HepG2 (cell line): ENCODE measurements around the gene ANP32A. TPM values are rescaled to one million over a fixed set of nuclear protein-coding genes. Genes with fewer than 3 reads are reported as not detected.

Experiments used
- ARNT ChIP-seq: fragments of 450-650 bp; IDR thresholded peaks from 2 replicates; pipeline ENCODE4 v1.6.1; 2017
- CENPX ChIP-seq: sonication (generic); formaldehyde crosslinking; IDR thresholded peaks from 2 replicates; pipeline ENCODE4 v1.9.0; 2021; ENCODE audit warnings: mild to moderate bottlenecking, missing genetic modification reagents, moderate library complexity
- DMAP1 ChIP-seq: IDR thresholded peaks from 2 replicates; pipeline ENCODE4 v1.6.1; 2016
- ETV5 ChIP-seq: IDR thresholded peaks from 2 replicates; pipeline ENCODE4 v1.6.1; 2018; ENCODE audit warnings: missing biosample characterization, missing genetic modification reagents, inconsistent platforms, borderline replicate concordance
- FOXA3 ChIP-seq: IDR thresholded peaks from 2 replicates; pipeline ENCODE4 v1.6.1; 2016; ENCODE audit warnings: missing genetic modification reagents, missing compliant biosample characterization
- HNF4G ChIP-seq, 2 experiments: sonication (generic) in 1 of 2; formaldehyde crosslinking in 1 of 2; IDR thresholded peaks; 2 replicates each; pipeline versions ENCODE4 v1.4.0 to v1.6.1; 2011 to 2020; ENCODE audit warnings: borderline replicate concordance in 2 of 2, low read depth in 2 of 2, mild to moderate bottlenecking in 2 of 2, low read length in 1 of 2, missing genetic modification reagents in 1 of 2, moderate library complexity in 1 of 2
- IRF2 ChIP-seq: IDR thresholded peaks from 2 replicates; pipeline ENCODE4 v1.6.1; 2018; ENCODE audit warnings: missing genetic modification reagents, missing compliant biosample characterization
- MIXL1 ChIP-seq: IDR thresholded peaks from 2 replicates; pipeline ENCODE4 v1.6.1; 2016
- NPAS2 ChIP-seq: sonication (generic); formaldehyde crosslinking; IDR thresholded peaks from 2 replicates; pipeline ENCODE4 v1.8.0; 2022; ENCODE audit warnings: mild to moderate bottlenecking, missing genetic modification reagents, borderline replicate concordance
- SP1 ChIP-seq, 2 experiments: fragments of 450-650 bp in 1 of 2; sonication (generic) in 1 of 2; formaldehyde crosslinking in 1 of 2; IDR thresholded peaks; 2 replicates each; pipeline versions ENCODE4 v1.4.0 to v1.6.1; 2016 to 2020; ENCODE audit warnings: missing genetic modification reagents in 1 of 2
- ZBTB38 ChIP-seq: sonication (generic); formaldehyde crosslinking; IDR thresholded peaks from 2 replicates; pipeline ENCODE4 v1.5.1; 2020; ENCODE audit warnings: mild to moderate bottlenecking, missing genetic modification reagents
- ZNF224 ChIP-seq: sonication (generic); formaldehyde crosslinking; IDR thresholded peaks from 2 replicates; pipeline ENCODE4 v1.5.0; 2020; ENCODE audit warnings: mild to moderate bottlenecking, missing genetic modification reagents
- polyA plus RNA-seq, 8 experiments: library from polyadenylated mRNA; depleted of rRNA in 3 of 8; stranded (reverse) in 7 of 8; unstranded in 1 of 8; fragments of >200 nt; fragmentation: Illumina TruSeq in 4 of 8; extraction: Trizol in 4 of 8; gene quantifications; 2 replicates each; pipeline versions ENCODE4 v1.2.1 to v1.2.3, GENCODE V29; 2011 to 2016; ENCODE audit warnings: low read depth in 4 of 8, missing spikeins in 1 of 8, mixed read lengths in 1 of 8; ENCODE audit not compliant: insufficient read depth in 1 of 8
- total RNA-seq, 5 experiments: library from RNA; depleted of rRNA; stranded (reverse); fragments of >200 nt; fragmentation: Illumina TruSeq; extraction: Trizol; gene quantifications; 2 replicates each; pipeline ENCODE4 v1.2.3, GENCODE V29; 2016; ENCODE audit warnings: low read depth in 1 of 5
- TF ChIP-seq, protein P1 (sequence below): IDR thresholded peaks from 2 replicates; pipeline ENCODE4 v1.6.1; 2012; ENCODE audit warnings: low read length, improper control_type of control experiment
- TF ChIP-seq, protein P2 (sequence below), 2 experiments: sonication (generic) in 1 of 2; formaldehyde crosslinking in 1 of 2; IDR thresholded peaks; 2 replicates each; pipeline versions ENCODE4 v1.4.0 to v1.6.1; 2018 to 2020; ENCODE audit warnings: missing genetic modification reagents in 2 of 2, borderline replicate concordance in 1 of 2, low read depth in 1 of 2, mild to moderate bottlenecking in 1 of 2, missing biosample characterization in 1 of 2
- TF ChIP-seq, protein P3 (sequence below): IDR thresholded peaks from 2 replicates; pipeline ENCODE4 v1.6.1; 2016; ENCODE audit warnings: missing genetic modification reagents, missing compliant biosample characterization
- TF ChIP-seq, protein P4 (sequence below): fragments of 450-650 bp; IDR thresholded peaks from 2 replicates; pipeline ENCODE4 v1.6.1; 2017

Gene ANP32A
- total and polyA plus RNA-seq, 2 of the 13 experiments (the other 11 are each of a cell fraction or from before 2014, with no cell fraction given), result 60.6 to 206 TPM

DNA sequence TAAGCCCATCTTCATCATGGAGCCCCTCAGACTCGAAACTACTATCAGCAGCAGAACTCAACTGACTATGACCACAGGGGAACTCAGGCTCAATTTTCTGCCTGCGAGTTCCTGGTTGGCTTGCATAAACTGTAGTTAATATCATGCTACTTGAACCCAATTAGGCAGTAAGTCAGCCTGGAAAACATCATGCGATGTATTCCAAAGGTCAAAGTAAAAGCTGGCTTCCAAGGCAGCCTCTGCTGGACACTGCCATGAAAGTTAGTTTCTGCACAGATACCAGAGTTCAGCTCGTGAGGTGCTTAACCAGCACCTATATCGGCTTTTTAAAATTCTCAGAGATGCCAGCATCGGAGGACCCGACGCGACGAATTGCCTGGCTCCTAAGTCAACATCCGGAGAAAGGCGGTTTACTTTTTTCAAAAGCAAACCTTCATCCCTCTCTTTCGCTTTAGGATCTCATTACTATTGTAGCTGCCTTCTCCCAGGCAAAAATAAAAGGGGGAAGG is 3.8 kb downstream of the ANP32A start (continued):
- TF ChIP-seq, protein P1, sequence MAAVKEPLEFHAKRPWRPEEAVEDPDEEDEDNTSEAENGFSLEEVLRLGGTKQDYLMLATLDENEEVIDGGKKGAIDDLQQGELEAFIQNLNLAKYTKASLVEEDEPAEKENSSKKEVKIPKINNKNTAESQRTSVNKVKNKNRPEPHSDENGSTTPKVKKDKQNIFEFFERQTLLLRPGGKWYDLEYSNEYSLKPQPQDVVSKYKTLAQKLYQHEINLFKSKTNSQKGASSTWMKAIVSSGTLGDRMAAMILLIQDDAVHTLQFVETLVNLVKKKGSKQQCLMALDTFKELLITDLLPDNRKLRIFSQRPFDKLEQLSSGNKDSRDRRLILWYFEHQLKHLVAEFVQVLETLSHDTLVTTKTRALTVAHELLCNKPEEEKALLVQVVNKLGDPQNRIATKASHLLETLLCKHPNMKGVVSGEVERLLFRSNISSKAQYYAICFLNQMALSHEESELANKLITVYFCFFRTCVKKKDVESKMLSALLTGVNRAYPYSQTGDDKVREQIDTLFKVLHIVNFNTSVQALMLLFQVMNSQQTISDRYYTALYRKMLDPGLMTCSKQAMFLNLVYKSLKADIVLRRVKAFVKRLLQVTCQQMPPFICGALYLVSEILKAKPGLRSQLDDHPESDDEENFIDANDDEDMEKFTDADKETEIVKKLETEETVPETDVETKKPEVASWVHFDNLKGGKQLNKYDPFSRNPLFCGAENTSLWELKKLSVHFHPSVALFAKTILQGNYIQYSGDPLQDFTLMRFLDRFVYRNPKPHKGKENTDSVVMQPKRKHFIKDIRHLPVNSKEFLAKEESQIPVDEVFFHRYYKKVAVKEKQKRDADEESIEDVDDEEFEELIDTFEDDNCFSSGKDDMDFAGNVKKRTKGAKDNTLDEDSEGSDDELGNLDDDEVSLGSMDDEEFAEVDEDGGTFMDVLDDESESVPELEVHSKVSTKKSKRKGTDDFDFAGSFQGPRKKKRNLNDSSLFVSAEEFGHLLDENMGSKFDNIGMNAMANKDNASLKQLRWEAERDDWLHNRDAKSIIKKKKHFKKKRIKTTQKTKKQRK, result no peak
- TF ChIP-seq ETV5 (CRISPR knock-in tag), result peak; percentile 73; the same call in 1 of the 2 replicates
- no peak for TF ChIP-seq SP1 (IDR thresholded peaks at IDR 0.05)
- no peak for TF ChIP-seq SP1 (CRISPR knock-in tag; IDR thresholded peaks at IDR 0.05)
- 0 out of 2 replicates have a peak, but pooled peaks have one; percentile 55 for TF ChIP-seq ZNF224
- peak; percentile 18; the same call in 1 of the 2 replicates for TF ChIP-seq IRF2 (CRISPR knock-in tag)
- peak; percentile 46; the same call in 1 of the 2 replicates for TF ChIP-seq HNF4G (IDR thresholded peaks at IDR 0.05; ENCODE audit: borderline replicate concordance, low read depth, low read length)
- TF ChIP-seq HNF4G (CRISPR knock-in tag; IDR thresholded peaks at IDR 0.05; ENCODE audit: borderline replicate concordance, low read depth), result no peak
- 0 out of 2 replicates have a peak, but pooled peaks have one; percentile 10 for TF ChIP-seq MIXL1 (CRISPR knock-in tag)
- TF ChIP-seq, protein P2, sequence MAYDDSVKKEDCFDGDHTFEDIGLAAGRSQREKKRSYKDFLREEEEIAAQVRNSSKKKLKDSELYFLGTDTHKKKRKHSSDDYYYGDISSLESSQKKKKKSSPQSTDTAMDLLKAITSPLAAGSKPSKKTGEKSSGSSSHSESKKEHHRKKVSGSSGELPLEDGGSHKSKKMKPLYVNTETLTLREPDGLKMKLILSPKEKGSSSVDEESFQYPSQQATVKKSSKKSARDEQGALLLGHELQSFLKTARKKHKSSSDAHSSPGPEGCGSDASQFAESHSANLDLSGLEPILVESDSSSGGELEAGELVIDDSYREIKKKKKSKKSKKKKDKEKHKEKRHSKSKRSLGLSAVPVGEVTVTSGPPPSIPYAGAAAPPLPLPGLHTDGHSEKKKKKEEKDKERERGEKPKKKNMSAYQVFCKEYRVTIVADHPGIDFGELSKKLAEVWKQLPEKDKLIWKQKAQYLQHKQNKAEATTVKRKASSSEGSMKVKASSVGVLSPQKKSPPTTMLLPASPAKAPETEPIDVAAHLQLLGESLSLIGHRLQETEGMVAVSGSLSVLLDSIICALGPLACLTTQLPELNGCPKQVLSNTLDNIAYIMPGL (CRISPR knock-in tag; IDR thresholded peaks at IDR 0.05; ENCODE audit: borderline replicate concordance in 1 of 2, low read depth in 1 of 2), result peak in 1 of 2 experiments; percentile 17; a peak in 1 of 4 replicates
- TF ChIP-seq, protein P3, sequence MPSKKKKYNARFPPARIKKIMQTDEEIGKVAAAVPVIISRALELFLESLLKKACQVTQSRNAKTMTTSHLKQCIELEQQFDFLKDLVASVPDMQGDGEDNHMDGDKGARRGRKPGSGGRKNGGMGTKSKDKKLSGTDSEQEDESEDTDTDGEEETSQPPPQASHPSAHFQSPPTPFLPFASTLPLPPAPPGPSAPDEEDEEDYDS (CRISPR knock-in tag), result peak; percentile 43; the same call in 1 of the 2 replicates
- TF ChIP-seq FOXA3 (CRISPR knock-in tag), result peak; percentile 39
- TF ChIP-seq, protein P4, sequence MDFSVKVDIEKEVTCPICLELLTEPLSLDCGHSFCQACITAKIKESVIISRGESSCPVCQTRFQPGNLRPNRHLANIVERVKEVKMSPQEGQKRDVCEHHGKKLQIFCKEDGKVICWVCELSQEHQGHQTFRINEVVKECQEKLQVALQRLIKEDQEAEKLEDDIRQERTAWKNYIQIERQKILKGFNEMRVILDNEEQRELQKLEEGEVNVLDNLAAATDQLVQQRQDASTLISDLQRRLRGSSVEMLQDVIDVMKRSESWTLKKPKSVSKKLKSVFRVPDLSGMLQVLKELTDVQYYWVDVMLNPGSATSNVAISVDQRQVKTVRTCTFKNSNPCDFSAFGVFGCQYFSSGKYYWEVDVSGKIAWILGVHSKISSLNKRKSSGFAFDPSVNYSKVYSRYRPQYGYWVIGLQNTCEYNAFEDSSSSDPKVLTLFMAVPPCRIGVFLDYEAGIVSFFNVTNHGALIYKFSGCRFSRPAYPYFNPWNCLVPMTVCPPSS, result no peak
- no peak for TF ChIP-seq NPAS2 (CRISPR knock-in tag)
- TF ChIP-seq CENPX (CRISPR knock-in tag), result no peak
- TF ChIP-seq ZBTB38 (CRISPR knock-in tag), result no peak
- TF ChIP-seq ARNT, result no peak
- TF ChIP-seq DMAP1 (CRISPR knock-in tag), result 0 out of 2 replicates have a peak, but pooled peaks have one; percentile 29
